HEK293 (cell line): Measurements from ENCODE around the gene FGR.

ENCODE experiments used
- CTCF ChIA-PET: fragments of 350-600 bp; formaldehyde crosslinking; extraction: SDS; loops from one replicate; lab custom pipeline; 2021; ENCODE audit warnings: antibody characterized with exemption; lab: Yijun Ruan, JAX
- POLR2A ChIA-PET: fragments of 300-600 bp; formaldehyde crosslinking; extraction: SDS; loops from one replicate; lab custom pipeline; 2020; ENCODE audit warnings: antibody characterized with exemption, inconsistent platforms; lab: Yijun Ruan, JAX
- H3K27ac ChIP-seq: fragments of 200-500 bp; sonication (Bioruptor generic); 2 replicates; pipeline ENCODE4 v1.5.1; 2014; ENCODE audit warnings: low read depth, low read length, control low read depth, inconsistent platforms; ENCODE audit errors: extremely low read depth
- H3K36me3 ChIP-seq, 2 experiments: fragments of 200-500 bp in 1 of 2; sonication (Bioruptor generic) in 1 of 2; 1 replicate in 1 of 2; 2 replicates in 1 of 2; pipeline ENCODE4 v1.5.1; 2014 to 2017; ENCODE audit warnings: inconsistent platforms in 2 of 2, low read length in 2 of 2; ENCODE audit not compliant: control insufficient read depth in 2 of 2, insufficient read depth in 1 of 2
- H3K4me1 ChIP-seq: fragments of 200-500 bp; sonication (Bioruptor generic); 2 replicates; pipeline ENCODE4 v1.5.1; 2014; ENCODE audit warnings: mild to moderate bottlenecking, low read length, inconsistent platforms; ENCODE audit not compliant: control insufficient read depth, insufficient read depth
- H3K4me3 ChIP-seq: 2 replicates; pipeline ENCODE4 v1.5.1; 2011; ENCODE audit warnings: low read depth, mild to moderate bottlenecking, control low read depth, low read length, moderate library complexity
- H3K9me3 ChIP-seq: fragments of 200-500 bp; sonication (Bioruptor generic); 2 replicates; pipeline ENCODE4 v1.5.1; 2014; ENCODE audit warnings: low read depth, low read length, inconsistent platforms; ENCODE audit not compliant: control insufficient read depth, insufficient read depth
- GLI4 ChIP-seq: fragments of 450-650 bp; formaldehyde crosslinking; IDR thresholded peaks from 2 replicates; pipeline ENCODE4 v1.5.1; 2016; ENCODE audit warnings: missing biosample characterization, missing genetic modification characterization
- GLIS2 ChIP-seq: fragments of 450-650 bp; formaldehyde crosslinking; IDR thresholded peaks from 2 replicates; pipeline ENCODE4 v1.5.1; 2016; ENCODE audit warnings: missing biosample characterization, missing genetic modification characterization
- KLF16 ChIP-seq: fragments of 450-650 bp; formaldehyde crosslinking; IDR thresholded peaks from 2 replicates; pipeline ENCODE4 v1.5.1; 2017; ENCODE audit warnings: missing biosample characterization, missing genetic modification characterization
- OVOL3 ChIP-seq: fragments of 450-650 bp; formaldehyde crosslinking; IDR thresholded peaks from 2 replicates; pipeline ENCODE4 v1.5.1; 2016; ENCODE audit warnings: missing biosample characterization, missing genetic modification characterization
- SP7 ChIP-seq: fragments of 450-650 bp; formaldehyde crosslinking; IDR thresholded peaks from 2 replicates; pipeline ENCODE4 v1.5.1; 2016; ENCODE audit warnings: missing biosample characterization, missing genetic modification characterization
- ZFHX2 ChIP-seq: fragments of 450-650 bp; formaldehyde crosslinking; conservative IDR thresholded peaks from 2 replicates; pipeline ENCODE4 v1.5.1; 2016; ENCODE audit warnings: missing biosample characterization, missing genetic modification characterization
- ZFP37 ChIP-seq: fragments of 450-650 bp; formaldehyde crosslinking; IDR thresholded peaks from 2 replicates; pipeline ENCODE4 v1.5.1; 2016; ENCODE audit warnings: missing biosample characterization, missing genetic modification characterization
- ZFP69B ChIP-seq: fragments of 450-650 bp; formaldehyde crosslinking; IDR thresholded peaks from 2 replicates; pipeline ENCODE4 v1.5.1; 2016; ENCODE audit warnings: missing biosample characterization, missing genetic modification characterization
- ZNF155 ChIP-seq: fragments of 450-650 bp; formaldehyde crosslinking; IDR thresholded peaks from 2 replicates; pipeline ENCODE4 v1.5.1; 2016; ENCODE audit warnings: missing biosample characterization, missing genetic modification characterization
- ZNF169 ChIP-seq: fragments of 450-650 bp; formaldehyde crosslinking; IDR thresholded peaks from 2 replicates; pipeline ENCODE4 v1.5.1; 2016; ENCODE audit warnings: missing biosample characterization, missing genetic modification characterization
- ZNF239 ChIP-seq: fragments of 450-650 bp; formaldehyde crosslinking; IDR thresholded peaks from 2 replicates; pipeline ENCODE4 v1.5.1; 2016; ENCODE audit warnings: missing biosample characterization, missing genetic modification characterization
- ZNF302 ChIP-seq: fragments of 450-650 bp; formaldehyde crosslinking; IDR thresholded peaks from 2 replicates; pipeline ENCODE4 v1.5.1; 2016; ENCODE audit warnings: missing biosample characterization, missing genetic modification characterization, low read depth
- ZNF530 ChIP-seq: fragments of 450-650 bp; formaldehyde crosslinking; IDR thresholded peaks from 2 replicates; pipeline ENCODE4 v1.5.1; 2016; ENCODE audit warnings: low read depth, missing biosample characterization, missing genetic modification characterization
- ZNF621 ChIP-seq: fragments of 450-650 bp; formaldehyde crosslinking; IDR thresholded peaks from 2 replicates; pipeline ENCODE4 v1.5.1; 2017; ENCODE audit warnings: missing biosample characterization, missing genetic modification characterization
- ZNF624 ChIP-seq: fragments of 450-650 bp; formaldehyde crosslinking; IDR thresholded peaks from 2 replicates; pipeline ENCODE4 v1.5.1; 2017; ENCODE audit warnings: missing biosample characterization, missing genetic modification characterization
- ZNF626 ChIP-seq: fragments of 450-650 bp; sonication (Bioruptor Pico); formaldehyde crosslinking; IDR thresholded peaks from 2 replicates; pipeline ENCODE4 v1.5.1; 2018; ENCODE audit warnings: missing biosample characterization, missing genetic modification characterization, inconsistent platforms
- ZNF654 ChIP-seq: fragments of 450-650 bp; formaldehyde crosslinking; IDR thresholded peaks from 2 replicates; pipeline ENCODE4 v1.5.1; 2016; ENCODE audit warnings: low read depth, missing biosample characterization, missing genetic modification characterization
- ZNF664 ChIP-seq: fragments of 450-650 bp; formaldehyde crosslinking; IDR thresholded peaks from 2 replicates; pipeline ENCODE4 v1.5.1; 2016; ENCODE audit warnings: missing biosample characterization, missing genetic modification characterization
- ZNF791 ChIP-seq: fragments of 450-650 bp; formaldehyde crosslinking; IDR thresholded peaks from 2 replicates; pipeline ENCODE4 v1.5.1; 2016; ENCODE audit warnings: missing biosample characterization, missing genetic modification characterization
- ZNF830 ChIP-seq: fragments of 450-650 bp; IDR thresholded peaks from 2 replicates; pipeline ENCODE4 v1.5.0; 2018; ENCODE audit warnings: missing biosample characterization, missing genetic modification characterization, low read depth, mild to moderate bottlenecking, moderate library complexity
- TF ChIP-seq, protein P1 (sequence below): fragments of 450-650 bp; formaldehyde crosslinking; IDR thresholded peaks from 2 replicates; pipeline ENCODE4 v1.5.1; 2016; ENCODE audit warnings: missing biosample characterization, missing genetic modification characterization
- TF ChIP-seq, protein P2 (sequence below): fragments of 450-650 bp; formaldehyde crosslinking; IDR thresholded peaks from 2 replicates; pipeline ENCODE4 v1.5.1; 2016; ENCODE audit warnings: missing biosample characterization, missing genetic modification characterization, borderline replicate concordance
- TF ChIP-seq, protein P3 (sequence below): fragments of 450-650 bp; formaldehyde crosslinking; IDR thresholded peaks from 2 replicates; pipeline ENCODE4 v1.5.1; 2017; ENCODE audit warnings: missing biosample characterization, missing genetic modification characterization
- TF ChIP-seq, protein P4 (sequence below): fragments of 450-650 bp; formaldehyde crosslinking; IDR thresholded peaks from 2 replicates; pipeline ENCODE4 v1.5.1; 2017; ENCODE audit warnings: missing biosample characterization, missing genetic modification characterization
- TF ChIP-seq, protein P5 (sequence below): fragments of 450-650 bp; formaldehyde crosslinking; optimal IDR thresholded peaks from 2 replicates; pipeline ENCODE3; 2016; ENCODE audit warnings: missing biosample characterization, mild to moderate bottlenecking, missing genetic modification characterization

FGR gene

DNA sequence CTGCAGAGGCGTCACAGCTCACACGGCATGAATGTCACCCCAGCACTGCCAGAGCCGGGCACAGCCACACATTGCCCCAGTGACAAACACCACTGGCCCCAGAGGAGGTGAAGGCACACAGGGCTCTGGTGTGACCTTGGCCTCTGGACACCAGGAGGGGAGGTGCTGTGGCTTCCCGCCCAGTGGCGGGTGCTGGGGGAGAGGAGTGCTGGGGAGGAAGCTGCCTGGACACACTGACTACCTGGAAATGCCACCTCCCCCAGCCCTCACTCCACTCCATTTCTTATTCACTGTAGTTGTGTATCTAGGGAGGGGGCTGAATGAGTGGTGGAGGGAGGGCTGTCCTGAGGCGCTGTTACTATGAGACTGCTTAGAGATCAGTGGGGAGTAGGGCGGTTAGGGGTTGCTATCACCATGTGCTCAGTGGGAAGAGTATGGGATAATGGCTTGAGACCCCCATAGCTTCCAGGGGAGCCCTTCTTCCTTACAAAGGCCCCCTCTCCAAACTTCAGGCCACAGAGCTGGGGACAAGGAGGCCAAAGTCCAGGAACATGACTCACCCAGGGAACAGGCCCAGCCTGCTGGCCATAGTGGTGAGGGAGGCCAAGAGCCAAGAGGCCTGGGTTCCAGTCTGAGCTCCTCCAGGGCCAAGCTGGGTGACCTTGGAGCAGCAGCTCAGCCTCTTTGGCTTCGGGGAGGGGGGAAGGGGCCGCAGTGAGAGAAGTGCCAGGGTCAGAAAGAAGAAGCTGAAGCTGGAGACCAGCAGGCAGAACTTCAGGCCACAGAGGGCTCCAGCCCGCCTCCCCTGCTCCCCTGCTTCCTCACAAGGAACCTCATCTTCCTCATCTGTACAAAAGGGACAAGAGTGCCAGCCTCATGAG lies 71.2 kb downstream of the FGR start (continued):
- TF ChIP-seq SP7 (tag by site-specific recombination) (no peak), ZNF626 (no peak), ZNF302 (no peak), GLIS2 (tag by site-specific recombination) (0 out of 2 replicates have a peak, but pooled peaks have one; percentile 8), ZNF624 (tag by site-specific recombination) (no peak), ZNF239 (tag by site-specific recombination) (no peak), ZNF530 (tag by site-specific recombination) (no peak), ZNF791 (tag by site-specific recombination) (no peak), ZFP37 (no peak)
- TF ChIP-seq, protein P1, sequence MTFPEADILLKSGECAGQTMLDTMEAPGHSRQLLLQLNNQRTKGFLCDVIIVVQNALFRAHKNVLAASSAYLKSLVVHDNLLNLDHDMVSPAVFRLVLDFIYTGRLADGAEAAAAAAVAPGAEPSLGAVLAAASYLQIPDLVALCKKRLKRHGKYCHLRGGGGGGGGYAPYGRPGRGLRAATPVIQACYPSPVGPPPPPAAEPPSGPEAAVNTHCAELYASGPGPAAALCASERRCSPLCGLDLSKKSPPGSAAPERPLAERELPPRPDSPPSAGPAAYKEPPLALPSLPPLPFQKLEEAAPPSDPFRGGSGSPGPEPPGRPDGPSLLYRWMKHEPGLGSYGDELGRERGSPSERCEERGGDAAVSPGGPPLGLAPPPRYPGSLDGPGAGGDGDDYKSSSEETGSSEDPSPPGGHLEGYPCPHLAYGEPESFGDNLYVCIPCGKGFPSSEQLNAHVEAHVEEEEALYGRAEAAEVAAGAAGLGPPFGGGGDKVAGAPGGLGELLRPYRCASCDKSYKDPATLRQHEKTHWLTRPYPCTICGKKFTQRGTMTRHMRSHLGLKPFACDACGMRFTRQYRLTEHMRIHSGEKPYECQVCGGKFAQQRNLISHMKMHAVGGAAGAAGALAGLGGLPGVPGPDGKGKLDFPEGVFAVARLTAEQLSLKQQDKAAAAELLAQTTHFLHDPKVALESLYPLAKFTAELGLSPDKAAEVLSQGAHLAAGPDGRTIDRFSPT (tag by site-specific recombination), result 0 out of 2 replicates have a peak, but pooled peaks have one; percentile 37
- TF ChIP-seq, protein P2, sequence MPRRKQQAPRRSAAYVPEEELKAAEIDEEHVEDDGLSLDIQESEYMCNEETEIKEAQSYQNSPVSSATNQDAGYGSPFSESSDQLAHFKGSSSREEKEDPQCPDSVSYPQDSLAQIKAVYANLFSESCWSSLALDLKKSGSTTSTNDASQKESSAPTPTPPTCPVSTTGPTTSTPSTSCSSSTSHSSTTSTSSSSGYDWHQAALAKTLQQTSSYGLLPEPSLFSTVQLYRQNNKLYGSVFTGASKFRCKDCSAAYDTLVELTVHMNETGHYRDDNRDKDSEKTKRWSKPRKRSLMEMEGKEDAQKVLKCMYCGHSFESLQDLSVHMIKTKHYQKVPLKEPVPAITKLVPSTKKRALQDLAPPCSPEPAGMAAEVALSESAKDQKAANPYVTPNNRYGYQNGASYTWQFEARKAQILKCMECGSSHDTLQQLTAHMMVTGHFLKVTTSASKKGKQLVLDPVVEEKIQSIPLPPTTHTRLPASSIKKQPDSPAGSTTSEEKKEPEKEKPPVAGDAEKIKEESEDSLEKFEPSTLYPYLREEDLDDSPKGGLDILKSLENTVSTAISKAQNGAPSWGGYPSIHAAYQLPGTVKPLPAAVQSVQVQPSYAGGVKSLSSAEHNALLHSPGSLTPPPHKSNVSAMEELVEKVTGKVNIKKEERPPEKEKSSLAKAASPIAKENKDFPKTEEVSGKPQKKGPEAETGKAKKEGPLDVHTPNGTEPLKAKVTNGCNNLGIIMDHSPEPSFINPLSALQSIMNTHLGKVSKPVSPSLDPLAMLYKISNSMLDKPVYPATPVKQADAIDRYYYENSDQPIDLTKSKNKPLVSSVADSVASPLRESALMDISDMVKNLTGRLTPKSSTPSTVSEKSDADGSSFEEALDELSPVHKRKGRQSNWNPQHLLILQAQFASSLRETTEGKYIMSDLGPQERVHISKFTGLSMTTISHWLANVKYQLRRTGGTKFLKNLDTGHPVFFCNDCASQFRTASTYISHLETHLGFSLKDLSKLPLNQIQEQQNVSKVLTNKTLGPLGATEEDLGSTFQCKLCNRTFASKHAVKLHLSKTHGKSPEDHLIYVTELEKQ, result no peak
- TF ChIP-seq, protein P3, sequence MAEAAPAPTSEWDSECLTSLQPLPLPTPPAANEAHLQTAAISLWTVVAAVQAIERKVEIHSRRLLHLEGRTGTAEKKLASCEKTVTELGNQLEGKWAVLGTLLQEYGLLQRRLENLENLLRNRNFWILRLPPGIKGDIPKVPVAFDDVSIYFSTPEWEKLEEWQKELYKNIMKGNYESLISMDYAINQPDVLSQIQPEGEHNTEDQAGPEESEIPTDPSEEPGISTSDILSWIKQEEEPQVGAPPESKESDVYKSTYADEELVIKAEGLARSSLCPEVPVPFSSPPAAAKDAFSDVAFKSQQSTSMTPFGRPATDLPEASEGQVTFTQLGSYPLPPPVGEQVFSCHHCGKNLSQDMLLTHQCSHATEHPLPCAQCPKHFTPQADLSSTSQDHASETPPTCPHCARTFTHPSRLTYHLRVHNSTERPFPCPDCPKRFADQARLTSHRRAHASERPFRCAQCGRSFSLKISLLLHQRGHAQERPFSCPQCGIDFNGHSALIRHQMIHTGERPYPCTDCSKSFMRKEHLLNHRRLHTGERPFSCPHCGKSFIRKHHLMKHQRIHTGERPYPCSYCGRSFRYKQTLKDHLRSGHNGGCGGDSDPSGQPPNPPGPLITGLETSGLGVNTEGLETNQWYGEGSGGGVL (tag by site-specific recombination), result peak; percentile 45; the same call in 1 of the 2 replicates
- TF ChIP-seq, all 188 proteins: peak for 4

DNA sequence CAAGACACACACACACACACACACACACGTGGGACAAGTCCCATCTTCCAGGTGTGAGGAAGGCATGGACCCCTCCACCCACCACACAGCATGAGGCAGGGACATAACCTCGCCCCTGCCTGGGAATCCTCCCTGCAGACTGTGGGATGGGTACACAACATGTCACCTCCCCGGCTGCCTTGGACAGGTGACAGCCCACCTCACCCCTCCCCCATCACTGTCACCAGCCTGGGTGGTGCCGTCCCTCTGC lies 71.7 kb downstream of the FGR start:
- no peak overlapping the region for H3K4me3 ChIP-seq
- CTCF ChIA-PET, result interaction anchor here (1.3 kb wide), 1 partner anchor 42 kb away, joined by 4 read pairs; no protein-coding TSS in a partner anchor
- H3K27ac ChIP-seq, result no peak overlapping the region
- TF ChIP-seq ZNF169 (no peak), ZNF830 (tag by site-specific recombination) (no peak), ZFHX2 (tag by site-specific recombination) (0 out of 2 replicates have a peak, but pooled peaks have one; percentile 36), OVOL3 (tag by site-specific recombination) (no peak), ZFP69B (tag by site-specific recombination) (no peak), ZNF155 (tag by site-specific recombination) (no peak), ZNF621 (tag by site-specific recombination) (no peak), ZNF664 (no peak), GLI4 (tag by site-specific recombination) (no peak), ZNF654 (tag by site-specific recombination) (no peak), KLF16 (tag by site-specific recombination) (no peak)
- TF ChIP-seq, protein P4, sequence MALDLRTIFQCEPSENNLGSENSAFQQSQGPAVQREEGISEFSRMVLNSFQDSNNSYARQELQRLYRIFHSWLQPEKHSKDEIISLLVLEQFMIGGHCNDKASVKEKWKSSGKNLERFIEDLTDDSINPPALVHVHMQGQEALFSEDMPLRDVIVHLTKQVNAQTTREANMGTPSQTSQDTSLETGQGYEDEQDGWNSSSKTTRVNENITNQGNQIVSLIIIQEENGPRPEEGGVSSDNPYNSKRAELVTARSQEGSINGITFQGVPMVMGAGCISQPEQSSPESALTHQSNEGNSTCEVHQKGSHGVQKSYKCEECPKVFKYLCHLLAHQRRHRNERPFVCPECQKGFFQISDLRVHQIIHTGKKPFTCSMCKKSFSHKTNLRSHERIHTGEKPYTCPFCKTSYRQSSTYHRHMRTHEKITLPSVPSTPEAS (tag by site-specific recombination), result peak; percentile 70; the same call in 1 of the 2 replicates
- TF ChIP-seq, protein P5, sequence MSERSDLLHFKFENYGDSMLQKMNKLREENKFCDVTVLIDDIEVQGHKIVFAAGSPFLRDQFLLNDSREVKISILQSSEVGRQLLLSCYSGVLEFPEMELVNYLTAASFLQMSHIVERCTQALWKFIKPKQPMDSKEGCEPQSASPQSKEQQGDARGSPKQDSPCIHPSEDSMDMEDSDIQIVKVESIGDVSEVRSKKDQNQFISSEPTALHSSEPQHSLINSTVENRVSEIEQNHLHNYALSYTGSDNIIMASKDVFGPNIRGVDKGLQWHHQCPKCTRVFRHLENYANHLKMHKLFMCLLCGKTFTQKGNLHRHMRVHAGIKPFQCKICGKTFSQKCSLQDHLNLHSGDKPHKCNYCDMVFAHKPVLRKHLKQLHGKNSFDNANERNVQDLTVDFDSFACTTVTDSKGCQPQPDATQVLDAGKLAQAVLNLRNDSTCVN (tag by site-specific recombination), result no peak
- peaks cover 0 to 1% of the 10 kb centered on the region in 2 experiments; a peak in 1 of 3 replicates for H3K36me3 ChIP-seq
- POLR2A ChIA-PET, result no interaction called here
- no peaks in the 10 kb centered on the region for H3K4me1 ChIP-seq
- H3K9me3 ChIP-seq, result no peaks in the 10 kb centered on the region
